Right lobe of liver (tissue), 6 donors: Measurements from ENCODE around the gene EFR3B. TPM values are rescaled to one million over a fixed set of nuclear protein-coding genes. Genes with fewer than 3 reads are reported as not detected.
"Not testable (repeated sequence)": the region's sequence is repeated elsewhere in the genome, so short reads cannot be mapped to it uniquely, and the experiment has no call there.

Experiments
- ATAC-seq, 4 donors: fragments of 200-7000 bp; cut with Tn5 transposase; one replicate each; pipeline ENCODE4 v1.9.1; 2020; ENCODE audit warnings: mild to moderate bottlenecking in 4 of 4, moderate library complexity in 4 of 4
- DNase-seq, 3 donors: peaks; one replicate each; pipeline ENCODE4 v3.0.0-alpha.2; 2020
- H3K27ac ChIP-seq, 3 donors: fragments of 200-600 bp; one replicate each; pipeline ENCODE4 v1.8.0; 2022
- H3K27me3 ChIP-seq, 2 donors: fragments of 200-600 bp; one replicate each; pipeline ENCODE4 v1.8.0; 2022
- H3K36me3 ChIP-seq, 4 donors: fragments of 200-600 bp; sonication (generic) in 1 of 4; one replicate each; pipeline versions ENCODE4 v1.5.1 to v1.8.0; 2017 to 2022; ENCODE audit warnings: control low read depth in 1 of 4
- H3K4me1 ChIP-seq, 4 donors: fragments of 200-600 bp; sonication (generic) in 1 of 4; one replicate each; pipeline versions ENCODE4 v1.5.1 to v1.8.0; 2017 to 2022; ENCODE audit warnings: control low read depth in 1 of 4
- H3K4me3 ChIP-seq, 3 donors: fragments of 200-600 bp; one replicate each; pipeline ENCODE4 v1.8.0; 2022
- H3K9me3 ChIP-seq, 4 donors: fragments of 200-600 bp; sonication (generic) in 1 of 4; one replicate each; pipeline versions ENCODE4 v1.5.1 to v1.8.0; 2017 to 2022; ENCODE audit warnings: control low read depth in 1 of 4
- POLR2A ChIP-seq: fragments of 450-650 bp; IDR thresholded peaks from one replicate; pipeline ENCODE4 v1.6.1; 2017; ENCODE audit warnings: antibody characterized with exemption, mild to moderate bottlenecking
- WGBS: methylation state at CpG from one replicate; pipeline ENCODE4 v1.1.6; 2018; ENCODE audit warnings: low coverage, low lambda C conversion rate; ENCODE audit not compliant: insufficient coverage; ENCODE audit errors: missing lambda C conversion rate; 5-methylcytosine and 5-hydroxymethylcytosine counted together
- intact Hi-C, 2 donors: fragments of 100-400 bp; cut with DNase I; formaldehyde crosslinking; loops; one replicate each; pipeline versions ENCODE4 v1.11.2 to v1.14.1; 2022
- total RNA-seq, 6 experiments: library from RNA; depleted of rRNA in 2 of 6; stranded (reverse); fragments of >200 nt in 2 of 6; fragmentation: NEBNext Ultra II Directional in 3 of 6; extraction: Animal tissue kit (Norgen Biotek cat#: 25700) in 3 of 6; gene quantifications; one replicate each; pipeline versions ENCODE4 v1.1.0 to v1.2.4, GENCODE V29; 2016 to 2023
- TF ChIP-seq, protein P1 (sequence below), 4 donors: fragments of 200-600 bp in 3 of 4; fragments of 450-650 bp in 1 of 4; IDR thresholded peaks; one replicate each; pipeline versions ENCODE4 v1.5.1 to v1.8.0; 2016 to 2022; ENCODE audit warnings: antibody characterized with exemption in 4 of 4, mild to moderate bottlenecking in 2 of 4
- donor health status: DM: no; HTN: yes; CAD: no.
- donor health status: DM: no; HTN: no; CAD: no.
- donor health status: DM: no; HTN: no; CAD: no.
- donor health status: DM: no; HTN: yes; CAD: no.
- donor health status: DM: no; HTN: yes; CAD: no.

EFR3B gene
- total RNA-seq, 6 experiments from 2014 or later, result 0.12 to 0.33 (median 0.16) TPM; not detected in 1

DNA sequence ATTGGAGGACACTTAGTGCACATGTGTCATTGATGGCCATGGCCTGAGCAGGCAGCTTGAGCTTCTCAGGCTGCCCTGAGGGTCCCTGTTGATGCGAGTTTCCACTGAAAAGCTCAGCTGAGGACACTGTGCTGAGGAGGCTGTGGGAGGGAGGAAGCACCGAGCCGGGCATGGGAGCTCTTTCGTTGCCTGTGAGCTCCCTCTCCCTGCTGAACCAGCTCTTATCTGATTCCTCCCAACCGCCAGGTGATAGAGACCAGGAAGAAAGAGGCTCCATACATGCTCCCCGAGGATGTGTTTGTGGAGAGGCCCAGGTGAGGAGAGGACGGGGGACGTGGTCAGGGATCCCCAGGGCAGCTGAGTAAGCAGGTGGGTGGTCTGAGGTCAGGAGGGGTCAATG, 99.2 kb downstream of the EFR3B start:
- DNase-seq, result no peak
- Histone ChIP-seq H3K4me1 (no peaks in the 10 kb centered on the region), H3K36me3 (no peaks in the 10 kb centered on the region), H3K4me3 (no peak overlapping the region), H3K9me3 (no peaks in the 10 kb centered on the region), H3K27me3 (no peaks in the 10 kb centered on the region), H3K27ac (no peak overlapping the region)
- WGBS, result 43% methylated on average over 4 of the region's 8 CpGs
- intact Hi-C loops, result no loop called here
- no peak for ATAC-seq
- no peak for TF ChIP-seq POLR2A
- TF ChIP-seq, protein P1, sequence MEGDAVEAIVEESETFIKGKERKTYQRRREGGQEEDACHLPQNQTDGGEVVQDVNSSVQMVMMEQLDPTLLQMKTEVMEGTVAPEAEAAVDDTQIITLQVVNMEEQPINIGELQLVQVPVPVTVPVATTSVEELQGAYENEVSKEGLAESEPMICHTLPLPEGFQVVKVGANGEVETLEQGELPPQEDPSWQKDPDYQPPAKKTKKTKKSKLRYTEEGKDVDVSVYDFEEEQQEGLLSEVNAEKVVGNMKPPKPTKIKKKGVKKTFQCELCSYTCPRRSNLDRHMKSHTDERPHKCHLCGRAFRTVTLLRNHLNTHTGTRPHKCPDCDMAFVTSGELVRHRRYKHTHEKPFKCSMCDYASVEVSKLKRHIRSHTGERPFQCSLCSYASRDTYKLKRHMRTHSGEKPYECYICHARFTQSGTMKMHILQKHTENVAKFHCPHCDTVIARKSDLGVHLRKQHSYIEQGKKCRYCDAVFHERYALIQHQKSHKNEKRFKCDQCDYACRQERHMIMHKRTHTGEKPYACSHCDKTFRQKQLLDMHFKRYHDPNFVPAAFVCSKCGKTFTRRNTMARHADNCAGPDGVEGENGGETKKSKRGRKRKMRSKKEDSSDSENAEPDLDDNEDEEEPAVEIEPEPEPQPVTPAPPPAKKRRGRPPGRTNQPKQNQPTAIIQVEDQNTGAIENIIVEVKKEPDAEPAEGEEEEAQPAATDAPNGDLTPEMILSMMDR (IDR thresholded peaks at IDR 0.05), result no peak

DNA sequence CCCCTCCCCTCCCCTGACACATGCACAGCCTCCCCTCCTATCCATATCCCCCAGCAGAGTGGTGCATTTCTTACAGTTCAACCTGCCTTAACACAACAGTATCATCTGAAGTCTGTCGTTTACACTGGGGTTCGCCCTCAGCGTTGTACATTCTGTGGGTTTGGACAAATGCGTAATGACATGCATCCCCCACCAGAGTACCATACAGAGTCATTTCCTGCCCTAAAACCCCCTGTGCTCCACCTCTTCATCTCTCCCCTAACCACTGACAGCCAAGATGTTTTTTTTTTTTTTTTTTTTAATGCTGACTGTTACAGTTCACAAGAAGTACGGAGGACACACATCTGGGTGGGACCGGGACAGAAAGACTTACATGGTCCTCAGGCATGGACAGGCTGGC, 103.9 kb downstream of the EFR3B start:
- H3K4me3 ChIP-seq, result no peak overlapping the region
- TF ChIP-seq, protein P1 (IDR thresholded peaks at IDR 0.05), result no peak
- TF ChIP-seq POLR2A, result no peak
- no peaks in the 10 kb centered on the region for H3K36me3 ChIP-seq
- peak in 1 of 3 donors; percentile 5 for DNase-seq
- no peaks in the 10 kb centered on the region for H3K27me3 ChIP-seq
- no peaks in the 10 kb centered on the region for H3K9me3 ChIP-seq
- no peak overlapping the region for H3K27ac ChIP-seq
- intact Hi-C loops, result no loop called here
- 72% methylated on average over 6 of the region's 6 CpGs for WGBS
- no peak for ATAC-seq
- H3K4me1 ChIP-seq, result no peaks in the 10 kb centered on the region

DNA sequence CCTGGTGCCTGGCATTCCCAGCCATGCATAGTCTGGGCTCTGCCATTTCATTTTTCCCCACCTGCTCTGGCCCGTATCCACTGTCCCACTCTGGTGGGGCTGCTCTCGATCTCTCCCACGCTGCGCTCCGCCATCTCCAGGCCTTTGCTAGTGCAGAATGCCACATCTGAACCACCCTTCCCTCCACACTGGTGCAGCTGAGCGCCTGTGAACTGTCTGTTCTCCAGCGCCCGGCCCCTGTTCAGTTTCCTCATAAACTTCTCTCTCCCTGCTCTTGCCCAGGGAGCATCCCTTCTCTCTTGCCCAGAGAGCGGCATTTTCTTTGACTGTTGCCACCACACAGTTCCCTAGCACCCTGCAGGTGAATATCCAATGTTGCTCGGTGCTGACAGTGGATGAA, 105.0 kb downstream of the EFR3B start:
- 91% methylated on average over 10 of the region's 10 CpGs for WGBS
- H3K4me1 ChIP-seq, result no peaks in the 10 kb centered on the region
- no peaks in the 10 kb centered on the region for H3K36me3 ChIP-seq
- ATAC-seq (no peak), DNase-seq (peak in 1 of 3 donors; percentile 15)
- H3K27ac ChIP-seq, result no peak overlapping the region
- intact Hi-C loops, result no loop called here
- H3K4me3 ChIP-seq, result no peak overlapping the region
- no peaks in the 10 kb centered on the region for H3K9me3 ChIP-seq
- no peak for TF ChIP-seq POLR2A
- TF ChIP-seq, protein P1 (IDR thresholded peaks at IDR 0.05), result no peak
- H3K27me3 ChIP-seq, result no peaks in the 10 kb centered on the region

DNA sequence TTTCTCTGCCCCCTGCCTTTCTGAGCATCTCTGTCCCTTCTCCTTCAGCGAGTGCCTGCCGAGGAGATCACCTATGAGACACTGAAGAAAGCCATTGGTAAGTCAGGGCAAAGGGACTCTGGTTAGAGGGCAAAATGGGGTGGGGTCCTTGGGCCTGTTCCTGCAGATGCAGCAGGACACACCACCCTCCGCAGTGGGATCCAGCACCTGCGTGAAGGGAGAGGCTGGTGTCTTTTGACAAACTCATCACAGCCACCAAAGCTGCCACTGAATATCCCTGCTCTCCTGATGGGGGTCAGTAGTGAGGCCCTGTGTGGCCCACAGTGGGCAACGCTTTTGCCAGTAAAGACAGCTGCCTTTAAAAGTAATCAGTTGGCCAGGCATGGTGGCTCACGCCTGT, 107.8 kb downstream of the EFR3B start:
- Histone ChIP-seq H3K9me3 (no peaks in the 10 kb centered on the region), H3K27me3 (no peaks in the 10 kb centered on the region), H3K4me3 (no peak overlapping the region), H3K27ac (no peak overlapping the region), H3K4me1 (no peaks in the 10 kb centered on the region), H3K36me3 (no peaks in the 10 kb centered on the region)
- intact Hi-C loops, result no loop called here
- DNase-seq, result peak in 1 of 3 donors; percentile 21
- no peak for ATAC-seq
- WGBS, result 81% methylated on average over 4 of the region's 6 CpGs
- TF ChIP-seq POLR2A, result no peak
- TF ChIP-seq, protein P1 (IDR thresholded peaks at IDR 0.05), result no peak

DNA sequence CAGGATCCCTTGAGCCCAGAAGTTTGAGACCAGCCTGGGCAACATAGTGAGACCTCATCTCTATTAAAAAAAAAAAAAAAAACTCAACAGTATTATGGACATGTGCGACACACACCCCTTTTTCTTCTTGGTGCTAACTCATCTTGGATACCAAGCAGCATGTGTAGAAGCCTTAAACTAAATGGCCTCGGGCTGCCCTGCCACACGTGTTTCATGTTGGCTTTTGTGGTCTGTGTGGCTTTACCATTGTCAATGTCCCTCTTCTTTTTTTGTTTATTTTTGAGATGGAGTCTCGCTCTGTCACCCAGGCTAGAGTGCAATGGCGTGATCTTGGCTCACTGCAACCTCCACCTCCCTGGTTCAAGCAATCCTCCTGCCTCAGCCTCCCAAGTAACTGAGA, 109.1 kb downstream of the EFR3B start:
- ATAC-seq, H3K4me1 ChIP-seq, DNase-seq, H3K27me3 ChIP-seq, H3K27ac ChIP-seq, H3K36me3 ChIP-seq, H3K4me3 ChIP-seq, intact Hi-C loops, H3K9me3 ChIP-seq: not testable (repeated sequence)
- WGBS, result 73% methylated on average over 5 of the region's 5 CpGs
